ENCODE measurements around the gene FAM180A.

The FAM180A gene

GRCh38 chr7:135771961-135772638 is 23.5 kb upstream of the FAM180A start:
- DNase-seq (ENCODE audit: low read depth, low spot score): no peak

- DNase-seq (ENCODE audit: low read depth, low spot score): no peak
Measured at GRCh38 chr7:135771051-135771450, 22.4 kb upstream of the FAM180A start.

- no peak for DNase-seq (ENCODE audit: low read depth, low spot score)
Measured at GRCh38 chr7:135770139-135770710, 21.6 kb upstream of the FAM180A start.

- DNase-seq (ENCODE audit: low read depth, low spot score): no peak
Measured at GRCh38 chr7:135769005-135769802, 20.6 kb upstream of the FAM180A start.

- no peak for DNase-seq (ENCODE audit: low read depth, low spot score)
Measured at GRCh38 chr7:135768467-135768866, 19.9 kb upstream of the FAM180A start.

- DNase-seq (ENCODE audit: low read depth, low spot score): no peak
Measured at GRCh38 chr7:135768064-135768463, 19.5 kb upstream of the FAM180A start.

GRCh38 chr7:135763261-135763660 is 14.6 kb upstream of the FAM180A start:
- no peak for DNase-seq (ENCODE audit: low read depth, low spot score)

GRCh38 chr7:135761751-135762488 is 13.3 kb upstream of the FAM180A start:
- DNase-seq (ENCODE audit: low read depth, low spot score): no peak

- no peak for DNase-seq (ENCODE audit: low read depth, low spot score)
Measured at GRCh38 chr7:135759532-135759931, 10.9 kb upstream of the FAM180A start.

- no peak for DNase-seq (ENCODE audit: low read depth, low spot score)
Measured at GRCh38 chr7:135758531-135758932, 9.9 kb upstream of the FAM180A start.

GRCh38 chr7:135757719-135758411 is 9.3 kb upstream of the FAM180A start:
- DNase-seq (ENCODE audit: low read depth, low spot score): no peak

GRCh38 chr7:135756191-135756590 is 7.6 kb upstream of the FAM180A start:
- DNase-seq (ENCODE audit: low read depth, low spot score): no peak

GRCh38 chr7:135755351-135755753 is 6.7 kb upstream of the FAM180A start:
- no peak for DNase-seq (ENCODE audit: low read depth, low spot score)

- no peak for DNase-seq (ENCODE audit: low read depth, low spot score)
Measured at GRCh38 chr7:135753616-135754413, 5.2 kb upstream of the FAM180A start.

GRCh38 chr7:135747366-135747765 is 1.2 kb downstream of the FAM180A start:
- no peak for DNase-seq (ENCODE audit: low read depth, low spot score)

GRCh38 chr7:135745703-135746312 is 2.8 kb downstream of the FAM180A start:
- DNase-seq (ENCODE audit: low read depth, low spot score): peak; percentile 7

- no peak for DNase-seq (ENCODE audit: low read depth, low spot score)
Measured at GRCh38 chr7:135744938-135745702, 3.5 kb downstream of the FAM180A start.

- DNase-seq (ENCODE audit: low read depth, low spot score): no peak
Measured at GRCh38 chr7:135743907-135744731, 4.5 kb downstream of the FAM180A start.

GRCh38 chr7:135742371-135742770 is 6.2 kb downstream of the FAM180A start:
- no peak for DNase-seq (ENCODE audit: low read depth, low spot score)

Data from brain pericyte (primary cell).